ENCODE results near the gene NELL2.
"Not testable (repeated sequence)": the region's sequence is repeated elsewhere in the genome, so short reads cannot be mapped to it uniquely, and the experiment has no call there.

The NELL2 gene

GRCh38 chr12:44697511-44697910 lies 178.6 kb downstream of the NELL2 start:
- no peak for DNase-seq

- DNase-seq: no peak
Measured at GRCh38 chr12:44696542-44696941, 179.6 kb downstream of the NELL2 start.

- DNase-seq: no peak
Measured at GRCh38 chr12:44694017-44694416, 182.1 kb downstream of the NELL2 start.

- DNase-seq: no peak
Measured at GRCh38 chr12:44689587-44689986, 186.5 kb downstream of the NELL2 start.

GRCh38 chr12:44686821-44687432 lies 189.2 kb downstream of the NELL2 start:
- DNase-seq: not testable (repeated sequence)

GRCh38 chr12:44677724-44678123 lies 198.4 kb downstream of the NELL2 start:
- DNase-seq: no peak

GRCh38 chr12:44674875-44675274 lies 201.2 kb downstream of the NELL2 start:
- peak in 1 of 51 donors; percentile 5 for DNase-seq

- no peak for DNase-seq
Measured at GRCh38 chr12:44673811-44674210, 202.3 kb downstream of the NELL2 start.

GRCh38 chr12:44672042-44672441 lies 204.1 kb downstream of the NELL2 start:
- DNase-seq: no peak

GRCh38 chr12:44668443-44668842 lies 207.7 kb downstream of the NELL2 start:
- no peak for DNase-seq

- no peak for DNase-seq
Measured at GRCh38 chr12:44667461-44667860, 208.7 kb downstream of the NELL2 start.

- DNase-seq: no peak
Measured at GRCh38 chr12:44663291-44663690, 212.8 kb downstream of the NELL2 start.

GRCh38 chr12:44655846-44656245 lies 220.3 kb downstream of the NELL2 start:
- no peak for DNase-seq

GRCh38 chr12:44654646-44655639 lies 221.2 kb downstream of the NELL2 start:
- peak in 2 of 51 donors; percentile 6 to 53 for DNase-seq

- DNase-seq: no peak
Measured at GRCh38 chr12:44653861-44654527, 222.1 kb downstream of the NELL2 start.

- DNase-seq: no peak
Measured at GRCh38 chr12:44649693-44650092, 226.4 kb downstream of the NELL2 start.

- no peak for DNase-seq
Measured at GRCh38 chr12:44647917-44648690, 228.0 kb downstream of the NELL2 start.

GRCh38 chr12:44640427-44641190 lies 235.5 kb downstream of the NELL2 start:
- no peak for DNase-seq

- DNase-seq: no peak
Measured at GRCh38 chr12:44637875-44638274, 238.2 kb downstream of the NELL2 start.

- DNase-seq: no peak
Measured at GRCh38 chr12:44628180-44628579, 247.9 kb downstream of the NELL2 start.

All from hypothalamus (tissue), 51 donors.